ENCODE data around the gene FOXP3. TPM values are rescaled to one million over a fixed set of nuclear protein-coding genes. Genes with fewer than 3 reads are reported as not detected.

FOXP3 gene
- total RNA-seq, 4 donors from 2014 or later: 0.20 to 0.42 TPM; not detected in 2

DNA sequence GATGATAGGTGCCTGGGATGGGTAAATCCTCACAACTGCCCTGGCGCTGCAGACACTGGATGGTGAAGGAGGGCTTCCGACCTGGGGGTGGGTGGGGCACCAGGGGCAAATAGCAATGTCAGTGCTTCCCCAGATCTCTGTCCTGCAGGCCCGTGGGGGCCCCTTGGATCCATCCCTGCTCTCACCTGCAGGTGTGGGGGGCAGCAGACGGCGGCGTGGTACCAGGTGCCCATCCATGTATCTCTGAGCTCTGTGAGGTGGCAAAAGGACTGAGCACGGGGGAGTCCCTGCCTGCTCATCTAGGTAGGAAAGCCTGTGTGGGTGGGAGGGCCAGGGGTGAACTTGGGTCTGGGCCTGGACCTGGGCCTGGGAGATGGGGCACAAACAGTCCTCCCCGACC lies 58.0 kb downstream of the FOXP3 start:
- H3K27ac ChIP-seq: no peak overlapping the region
- H3K9me3 ChIP-seq: no peaks in the 10 kb centered on the region
- H3K4me1 ChIP-seq: no peaks in the 10 kb centered on the region
- H3K4me3 ChIP-seq: no peak overlapping the region
- WGBS, 2 donors: 69 to 81% methylated on average over 2 to 6 of the region's 8 CpGs
- DNase-seq (ENCODE audit: low spot score in 2 of 2): no peak
- H3K27me3 ChIP-seq: peaks cover 0 to 23% of the 10 kb centered on the region in 2 donors
- TF ChIP-seq EP300 (IDR thresholded peaks at IDR 0.05): no peak
- TF ChIP-seq POLR2A (IDR thresholded peaks at IDR 0.05): no peak
- TF ChIP-seq, protein P1, sequence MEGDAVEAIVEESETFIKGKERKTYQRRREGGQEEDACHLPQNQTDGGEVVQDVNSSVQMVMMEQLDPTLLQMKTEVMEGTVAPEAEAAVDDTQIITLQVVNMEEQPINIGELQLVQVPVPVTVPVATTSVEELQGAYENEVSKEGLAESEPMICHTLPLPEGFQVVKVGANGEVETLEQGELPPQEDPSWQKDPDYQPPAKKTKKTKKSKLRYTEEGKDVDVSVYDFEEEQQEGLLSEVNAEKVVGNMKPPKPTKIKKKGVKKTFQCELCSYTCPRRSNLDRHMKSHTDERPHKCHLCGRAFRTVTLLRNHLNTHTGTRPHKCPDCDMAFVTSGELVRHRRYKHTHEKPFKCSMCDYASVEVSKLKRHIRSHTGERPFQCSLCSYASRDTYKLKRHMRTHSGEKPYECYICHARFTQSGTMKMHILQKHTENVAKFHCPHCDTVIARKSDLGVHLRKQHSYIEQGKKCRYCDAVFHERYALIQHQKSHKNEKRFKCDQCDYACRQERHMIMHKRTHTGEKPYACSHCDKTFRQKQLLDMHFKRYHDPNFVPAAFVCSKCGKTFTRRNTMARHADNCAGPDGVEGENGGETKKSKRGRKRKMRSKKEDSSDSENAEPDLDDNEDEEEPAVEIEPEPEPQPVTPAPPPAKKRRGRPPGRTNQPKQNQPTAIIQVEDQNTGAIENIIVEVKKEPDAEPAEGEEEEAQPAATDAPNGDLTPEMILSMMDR (IDR thresholded peaks at IDR 0.05): no peak
- no peaks in the 10 kb centered on the region for H3K36me3 ChIP-seq

DNA sequence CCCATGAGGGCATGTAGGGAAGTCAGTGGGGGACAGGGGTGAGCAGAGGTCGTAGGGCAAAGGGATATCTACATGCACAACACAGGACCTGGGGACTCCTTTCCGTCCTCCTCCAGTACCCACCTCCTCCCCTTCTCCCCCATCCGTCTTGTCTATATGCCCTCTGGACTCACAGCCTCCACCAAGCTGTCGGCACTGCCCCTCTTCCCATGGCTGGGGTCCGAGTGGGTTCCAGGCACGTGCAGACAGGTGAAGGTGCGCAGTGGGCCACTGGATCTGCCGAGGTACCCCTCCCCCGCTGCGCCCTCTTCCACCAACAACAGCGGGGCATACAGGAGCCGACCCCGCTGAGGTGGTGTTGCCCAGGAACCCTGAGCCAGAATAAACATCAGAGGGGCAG lies 59.1 kb downstream of the FOXP3 start:
- no peak overlapping the region for H3K4me3 ChIP-seq
- DNase-seq (ENCODE audit: low spot score in 2 of 2): no peak
- TF ChIP-seq, protein P1 (IDR thresholded peaks at IDR 0.05): no peak
- no peak for TF ChIP-seq POLR2A (IDR thresholded peaks at IDR 0.05)
- TF ChIP-seq EP300 (IDR thresholded peaks at IDR 0.05): no peak
- WGBS, 2 donors: 78 to 82% methylated on average over 9 to 13 of the region's 13 CpGs
- H3K27ac ChIP-seq: no peak overlapping the region
- peaks cover 0 to 4% (median 0%) of the 10 kb centered on the region in 4 donors for H3K4me1 ChIP-seq
- H3K27me3 ChIP-seq: peaks cover 0 to 23% of the 10 kb centered on the region in 2 donors
- no peaks in the 10 kb centered on the region for H3K9me3 ChIP-seq
- H3K36me3 ChIP-seq: no peaks in the 10 kb centered on the region

DNA sequence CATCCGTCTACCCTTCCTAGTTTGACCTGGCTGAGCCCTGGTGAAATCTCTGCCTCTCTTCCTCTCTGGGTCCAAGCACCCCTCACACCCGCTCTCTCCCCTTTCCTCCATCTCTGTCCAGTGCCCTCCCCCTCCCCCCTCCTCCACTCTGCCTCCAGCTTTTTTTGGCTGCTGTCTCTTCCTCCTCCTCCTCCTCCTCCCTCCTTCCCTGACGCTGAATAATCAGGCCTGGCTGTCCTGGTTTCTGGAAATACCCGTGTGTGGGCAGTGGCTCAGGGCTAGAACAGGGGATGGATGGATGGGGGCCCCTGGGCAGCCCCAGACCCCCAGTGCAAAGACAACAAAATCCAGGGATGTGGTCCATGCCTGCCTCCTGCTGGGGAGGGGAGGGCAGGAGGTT lies 59.8 kb downstream of the FOXP3 start:
- Histone ChIP-seq H3K27me3 (peaks cover 0 to 19% of the 10 kb centered on the region in 2 donors), H3K9me3 (no peaks in the 10 kb centered on the region), H3K4me1 (peaks cover 0 to 7% (median 0%) of the 10 kb centered on the region in 4 donors), H3K27ac (no peak overlapping the region), H3K4me3 (no peak overlapping the region), H3K36me3 (no peaks in the 10 kb centered on the region)
- WGBS, 2 donors: 40 to 46% methylated on average over 4 of the region's 4 CpGs
- no peak for TF ChIP-seq POLR2A (IDR thresholded peaks at IDR 0.05)
- no peak for TF ChIP-seq EP300 (IDR thresholded peaks at IDR 0.05)
- TF ChIP-seq, protein P1 (IDR thresholded peaks at IDR 0.05): no peak
- no peak for DNase-seq (ENCODE audit: low spot score in 2 of 2)

DNA sequence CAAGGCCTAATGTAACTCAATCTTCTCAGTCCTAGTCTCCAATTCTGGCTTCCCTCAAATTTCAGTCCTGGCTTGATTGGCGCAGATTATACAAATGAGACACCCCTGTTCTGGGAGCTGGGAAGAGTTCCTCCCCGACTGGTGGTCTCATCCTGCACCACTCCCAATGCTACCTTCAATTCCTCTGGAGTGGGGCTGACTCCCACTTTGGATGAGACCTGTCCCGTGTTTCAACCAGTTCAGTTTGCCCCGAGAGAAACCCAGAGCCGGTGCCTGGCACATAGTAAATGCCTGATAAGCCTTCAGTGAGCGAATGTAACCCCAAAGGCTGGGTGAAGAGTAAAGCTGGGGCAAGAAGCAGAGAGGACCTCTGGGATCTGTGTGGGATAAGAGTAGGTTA lies 60.5 kb downstream of the FOXP3 start:
- Histone ChIP-seq H3K27ac (no peak overlapping the region), H3K4me1 (peaks cover 0 to 14% (median 0%) of the 10 kb centered on the region in 4 donors), H3K4me3 (no peak overlapping the region), H3K36me3 (no peaks in the 10 kb centered on the region), H3K9me3 (no peaks in the 10 kb centered on the region), H3K27me3 (peaks cover 0 to 12% of the 10 kb centered on the region in 2 donors)
- WGBS, 2 donors: 88 to 91% methylated on average over 6 of the region's 6 CpGs
- TF ChIP-seq POLR2A (IDR thresholded peaks at IDR 0.05) (no peak), EP300 (IDR thresholded peaks at IDR 0.05) (no peak)
- TF ChIP-seq, protein P1 (IDR thresholded peaks at IDR 0.05): no peak
- no peak for DNase-seq (ENCODE audit: low spot score in 2 of 2)

DNA sequence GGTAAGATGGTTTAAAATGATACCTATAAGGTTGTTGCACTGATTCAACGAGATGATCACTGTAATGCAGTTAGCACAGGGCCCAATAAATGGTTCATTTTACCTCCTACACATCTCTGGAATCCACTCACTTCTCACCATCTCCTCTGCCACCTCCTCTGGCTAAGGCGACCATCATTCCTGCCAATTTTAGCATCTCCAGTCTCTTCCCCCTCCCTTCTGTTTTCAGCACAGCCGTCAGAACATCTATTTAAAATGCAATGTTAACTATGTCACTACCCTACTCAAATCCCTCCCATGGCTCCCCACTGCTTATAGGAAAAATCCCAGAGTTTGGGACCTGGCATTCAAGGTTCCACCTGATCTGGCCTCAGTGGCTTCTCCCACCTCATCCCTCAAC lies 61.0 kb downstream of the FOXP3 start:
- H3K4me3 ChIP-seq: no peak overlapping the region
- peaks cover 0 to 8% of the 10 kb centered on the region in 2 donors for H3K27me3 ChIP-seq
- no peak overlapping the region for H3K27ac ChIP-seq
- no peaks in the 10 kb centered on the region for H3K36me3 ChIP-seq
- no peak for TF ChIP-seq POLR2A (IDR thresholded peaks at IDR 0.05)
- TF ChIP-seq, protein P1 (IDR thresholded peaks at IDR 0.05): no peak
- WGBS, 2 donors: 44 to 50% methylated on average over 3 of the region's 3 CpGs
- no peaks in the 10 kb centered on the region for H3K9me3 ChIP-seq
- no peak for DNase-seq (ENCODE audit: low spot score in 2 of 2)
- H3K4me1 ChIP-seq: peaks cover 0 to 15% (median 0%) of the 10 kb centered on the region in 4 donors
